Measurements from ENCODE around the gene CACNA1I.
"Not testable (repeated sequence)": the region's sequence is repeated elsewhere in the genome, so short reads cannot be mapped to it uniquely, and the experiment has no call there.

The CACNA1I gene

GRCh38 chr22:39570665-39571064 is at the start of gene CACNA1I:
TSS of gene CACNA1I (plus strand) at chr22:39570753. CDS start at chr22:39570753, 0 bp downstream.
- H3K27ac ChIP-seq (ENCODE audit: low read depth, low read length), result no peak within 1 kb of the TSS
- H3K4me1 ChIP-seq (ENCODE audit: control insufficient read depth, insufficient read depth, low read length), result no peaks in the 10 kb centered on the region
- H3K27me3 ChIP-seq (ENCODE audit: control insufficient read depth, insufficient read depth, low read length), result peaks cover 4% of the 10 kb centered on the region
- H3K9ac ChIP-seq (ENCODE audit: low read length), result no peak within 1 kb of the TSS
- H3K4me3 ChIP-seq (ENCODE audit: low read length), result no peak within 1 kb of the TSS
- no peaks in the 10 kb centered on the region for H3K36me3 ChIP-seq (ENCODE audit: control insufficient read depth, insufficient read depth, low read length)

DNA sequence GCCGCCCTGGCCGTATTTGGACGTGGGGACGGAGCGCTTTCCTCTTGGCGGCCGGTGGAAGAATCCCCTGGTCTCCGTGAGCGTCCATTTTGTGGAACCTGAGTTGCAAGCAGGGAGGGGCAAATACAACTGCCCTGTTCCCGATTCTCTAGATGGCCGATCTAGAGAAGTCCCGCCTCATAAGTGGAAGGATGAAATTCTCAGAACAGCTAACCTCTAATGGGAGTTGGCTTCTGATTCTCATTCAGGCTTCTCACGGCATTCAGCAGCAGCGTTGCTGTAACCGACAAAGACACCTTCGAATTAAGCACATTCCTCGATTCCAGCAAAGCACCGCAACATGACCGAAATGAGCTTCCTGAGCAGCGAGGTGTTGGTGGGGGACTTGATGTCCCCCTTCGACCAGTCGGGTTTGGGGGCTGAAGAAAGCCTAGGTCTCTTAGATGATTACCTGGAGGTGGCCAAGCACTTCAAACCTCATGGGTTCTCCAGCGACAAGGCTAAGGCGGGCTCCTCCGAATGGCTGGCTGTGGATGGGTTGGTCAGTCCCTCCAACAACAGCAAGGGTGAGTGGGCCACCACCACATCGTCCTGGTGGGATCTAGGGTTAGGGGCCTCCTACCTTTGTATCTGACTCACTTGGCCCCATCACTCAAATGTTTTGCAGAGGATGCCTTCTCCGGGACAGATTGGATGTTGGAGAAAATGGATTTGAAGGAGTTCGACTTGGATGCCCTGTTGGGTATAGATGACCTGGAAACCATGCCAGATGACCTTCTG is 49.3 kb upstream of the CACNA1I start:
- Histone ChIP-seq H3K27ac (ENCODE audit: low read depth, low read length) (peak overlapping the region; percentile 100), H3K9ac (ENCODE audit: low read length) (peak overlapping the region; percentile 80), H3K4me1 (ENCODE audit: control insufficient read depth, insufficient read depth, low read length) (peaks cover 21% of the 10 kb centered on the region), H3K36me3 (ENCODE audit: control insufficient read depth, insufficient read depth, low read length) (peaks cover 27% of the 10 kb centered on the region), H3K4me3 (ENCODE audit: low read length) (peak overlapping the region; percentile 88)
- not testable (repeated sequence) for H3K27me3 ChIP-seq (ENCODE audit: control insufficient read depth, insufficient read depth, low read length)

DNA sequence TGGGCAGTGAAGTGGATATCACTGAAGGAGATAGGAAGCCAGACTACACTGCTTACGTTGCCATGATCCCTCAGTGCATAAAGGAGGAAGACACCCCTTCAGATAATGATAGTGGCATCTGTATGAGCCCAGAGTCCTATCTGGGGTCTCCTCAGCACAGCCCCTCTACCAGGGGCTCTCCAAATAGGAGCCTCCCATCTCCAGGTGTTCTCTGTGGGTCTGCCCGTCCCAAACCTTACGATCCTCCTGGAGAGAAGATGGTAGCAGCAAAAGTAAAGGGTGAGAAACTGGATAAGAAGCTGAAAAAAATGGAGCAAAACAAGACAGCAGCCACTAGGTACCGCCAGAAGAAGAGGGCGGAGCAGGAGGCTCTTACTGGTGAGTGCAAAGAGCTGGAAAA is 48.5 kb upstream of the CACNA1I start:
- Histone ChIP-seq H3K4me3 (ENCODE audit: low read length) (peak overlapping the region; percentile 88), H3K27ac (ENCODE audit: low read depth, low read length) (peak overlapping the region; percentile 100), H3K9ac (ENCODE audit: low read length) (peak overlapping the region; percentile 71), H3K4me1 (ENCODE audit: control insufficient read depth, insufficient read depth, low read length) (peaks cover 21% of the 10 kb centered on the region), H3K36me3 (ENCODE audit: control insufficient read depth, insufficient read depth, low read length) (peaks cover 27% of the 10 kb centered on the region)
- H3K27me3 ChIP-seq (ENCODE audit: control insufficient read depth, insufficient read depth, low read length), result not testable (repeated sequence)

DNA sequence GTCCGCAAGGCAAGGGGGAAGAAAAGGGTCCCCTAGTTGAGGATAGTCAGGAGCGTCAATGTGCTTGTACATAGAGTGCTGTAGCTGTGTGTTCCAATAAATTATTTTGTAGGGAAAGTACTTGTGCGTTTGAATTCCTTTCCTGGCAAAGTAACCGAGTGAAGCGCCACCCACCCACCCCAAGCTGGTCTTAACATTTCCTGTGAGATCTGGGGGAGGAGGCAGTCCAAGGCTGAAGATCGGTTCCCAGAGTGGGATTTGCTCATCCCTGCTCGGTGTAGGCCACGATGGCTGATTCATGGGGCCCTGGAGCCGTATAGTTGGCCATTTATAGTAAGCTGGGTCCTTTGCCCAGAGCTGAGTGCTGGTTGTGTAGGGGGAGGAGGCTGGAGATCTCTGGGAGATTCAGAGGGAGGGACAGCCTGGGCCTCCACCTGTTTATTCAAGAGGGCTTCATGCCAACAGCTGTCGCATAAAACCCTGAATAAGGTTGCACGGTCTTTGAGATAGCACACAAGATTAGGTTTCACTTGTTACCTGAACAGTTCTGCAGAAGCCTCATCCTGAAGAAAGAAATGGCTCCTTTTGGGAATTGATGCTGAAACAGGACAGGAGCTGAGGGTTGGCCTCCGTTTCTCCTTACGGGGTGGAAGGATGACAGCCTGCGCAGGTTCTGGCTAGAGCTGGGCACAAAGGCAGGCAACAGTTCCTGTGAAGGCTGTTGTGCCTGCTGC is 47.8 kb upstream of the CACNA1I start:
- Histone ChIP-seq H3K4me1 (ENCODE audit: control insufficient read depth, insufficient read depth, low read length) (peaks cover 21% of the 10 kb centered on the region), H3K9ac (ENCODE audit: low read length) (peak overlapping the region; percentile 27), H3K36me3 (ENCODE audit: control insufficient read depth, insufficient read depth, low read length) (peaks cover 27% of the 10 kb centered on the region), H3K4me3 (ENCODE audit: low read length) (peak overlapping the region; percentile 88), H3K27ac (ENCODE audit: low read depth, low read length) (peak overlapping the region; percentile 100), H3K27me3 (ENCODE audit: control insufficient read depth, insufficient read depth, low read length) (no peaks in the 10 kb centered on the region)

GRCh38 chr22:39524089-39524752 is 46.3 kb upstream of the CACNA1I start:
- Histone ChIP-seq H3K27ac (ENCODE audit: low read depth, low read length) (peak overlapping the region; percentile 60), H3K4me3 (ENCODE audit: low read length) (peak overlapping the region; percentile 51)

DNA sequence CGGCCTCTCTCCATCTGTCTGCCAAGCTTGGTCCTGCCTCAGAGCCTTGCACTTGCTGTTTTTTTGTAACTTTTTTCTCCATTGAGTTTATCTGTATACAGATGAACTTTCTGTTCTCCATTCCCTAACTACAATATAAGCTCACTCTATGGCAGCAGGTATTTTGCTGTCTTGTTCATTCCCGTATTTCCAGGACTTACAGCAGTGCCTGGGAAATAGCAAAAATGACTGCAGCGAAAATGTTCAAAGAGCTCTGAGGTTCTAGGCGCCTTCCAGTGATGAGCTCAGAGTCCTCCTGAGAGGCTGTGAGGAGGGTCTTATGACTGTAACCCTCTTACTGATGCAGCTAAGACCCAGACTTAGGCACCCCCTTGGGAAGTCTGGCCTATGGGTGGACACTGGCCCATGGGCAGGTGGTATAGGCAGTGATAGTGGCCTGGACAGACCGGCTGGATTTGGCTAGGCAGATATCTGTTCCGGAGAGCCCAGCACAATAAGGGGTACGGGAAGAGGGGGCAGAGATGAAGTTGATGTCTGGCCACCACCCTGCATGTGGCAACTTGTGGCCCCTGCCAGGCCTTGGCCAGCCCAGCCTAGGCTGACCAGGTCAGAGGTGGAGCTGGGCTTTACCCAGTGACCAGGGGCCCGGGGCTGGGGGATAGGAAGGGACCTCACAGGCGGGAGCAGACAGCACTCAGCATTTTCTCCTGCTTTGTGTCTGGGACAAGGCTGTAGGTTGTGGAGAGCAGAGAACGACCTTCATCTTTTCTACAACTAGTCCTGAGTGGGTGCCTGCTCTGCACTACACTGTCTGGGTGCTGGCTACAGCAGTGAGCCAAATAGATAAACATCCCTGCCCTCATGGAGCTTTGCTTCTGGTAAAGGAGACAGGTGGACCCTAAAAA is 45.5 kb upstream of the CACNA1I start:
- Histone ChIP-seq H3K36me3 (ENCODE audit: control insufficient read depth, insufficient read depth, low read length) (peaks cover 27% of the 10 kb centered on the region), H3K4me3 (ENCODE audit: low read length) (peak overlapping the region; percentile 51), H3K27me3 (ENCODE audit: control insufficient read depth, insufficient read depth, low read length) (no peaks in the 10 kb centered on the region), H3K9ac (ENCODE audit: low read length) (no peak overlapping the region), H3K4me1 (ENCODE audit: control insufficient read depth, insufficient read depth, low read length) (peaks cover 20% of the 10 kb centered on the region), H3K27ac (ENCODE audit: low read depth, low read length) (peak overlapping the region; percentile 60)

More at GRCh38 chr22:39524089-39524752, 46.3 kb upstream of the CACNA1I start:
- peaks cover 27% of the 10 kb centered on the region for H3K36me3 ChIP-seq (ENCODE audit: control insufficient read depth, insufficient read depth, low read length)
- peaks cover 21% of the 10 kb centered on the region for H3K4me1 ChIP-seq (ENCODE audit: control insufficient read depth, insufficient read depth, low read length)
- no peaks in the 10 kb centered on the region for H3K27me3 ChIP-seq (ENCODE audit: control insufficient read depth, insufficient read depth, low read length)
- H3K9ac ChIP-seq (ENCODE audit: low read length), result no peak overlapping the region

DNA sequence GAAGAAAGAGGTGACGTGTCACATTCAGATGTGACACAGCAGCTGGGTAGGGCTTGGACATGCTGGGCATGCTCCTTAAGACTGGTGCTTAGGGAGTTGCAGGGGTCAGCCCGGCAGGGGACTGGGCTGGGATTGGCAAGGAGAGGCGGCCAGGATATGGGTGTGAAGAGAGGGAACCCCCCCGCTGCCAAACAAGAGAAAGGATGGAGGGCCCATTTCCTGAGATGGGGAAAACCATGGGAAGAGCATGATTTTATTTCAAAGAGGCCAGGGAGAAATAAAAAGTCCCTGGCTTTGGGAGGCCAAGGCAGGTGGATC is 44.9 kb upstream of the CACNA1I start:
- Histone ChIP-seq H3K9ac (ENCODE audit: low read length) (no peak overlapping the region), H3K27me3 (ENCODE audit: control insufficient read depth, insufficient read depth, low read length) (no peaks in the 10 kb centered on the region), H3K36me3 (ENCODE audit: control insufficient read depth, insufficient read depth, low read length) (peaks cover 27% of the 10 kb centered on the region), H3K4me3 (ENCODE audit: low read length) (no peak overlapping the region), H3K27ac (ENCODE audit: low read depth, low read length) (no peak overlapping the region), H3K4me1 (ENCODE audit: control insufficient read depth, insufficient read depth, low read length) (peaks cover 20% of the 10 kb centered on the region)

DNA sequence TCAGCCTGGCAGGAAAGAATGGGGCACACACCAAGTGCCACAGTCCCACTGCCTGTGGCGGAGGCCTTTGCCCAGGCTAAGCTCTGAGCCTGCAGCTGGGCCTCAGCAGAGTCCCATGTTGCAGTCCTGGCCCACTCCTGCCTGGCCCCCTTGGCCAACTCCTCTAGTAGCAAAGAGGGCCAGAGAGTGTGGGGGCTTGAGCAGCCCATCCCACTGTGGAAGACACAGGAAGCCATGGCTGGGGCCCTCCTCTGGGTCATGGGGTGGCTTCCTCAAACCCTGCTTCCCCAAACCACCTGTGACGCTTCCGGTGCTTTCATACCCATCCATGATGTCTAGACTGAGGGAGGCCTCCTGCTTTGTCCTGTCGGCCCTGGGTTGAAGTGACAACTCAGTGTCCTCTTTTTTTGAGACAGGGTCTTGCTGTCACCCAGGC is 43.8 kb upstream of the CACNA1I start:
- Histone ChIP-seq H3K27ac (ENCODE audit: low read depth, low read length) (no peak overlapping the region), H3K9ac (ENCODE audit: low read length) (no peak overlapping the region), H3K36me3 (ENCODE audit: control insufficient read depth, insufficient read depth, low read length) (peaks cover 25% of the 10 kb centered on the region)

DNA sequence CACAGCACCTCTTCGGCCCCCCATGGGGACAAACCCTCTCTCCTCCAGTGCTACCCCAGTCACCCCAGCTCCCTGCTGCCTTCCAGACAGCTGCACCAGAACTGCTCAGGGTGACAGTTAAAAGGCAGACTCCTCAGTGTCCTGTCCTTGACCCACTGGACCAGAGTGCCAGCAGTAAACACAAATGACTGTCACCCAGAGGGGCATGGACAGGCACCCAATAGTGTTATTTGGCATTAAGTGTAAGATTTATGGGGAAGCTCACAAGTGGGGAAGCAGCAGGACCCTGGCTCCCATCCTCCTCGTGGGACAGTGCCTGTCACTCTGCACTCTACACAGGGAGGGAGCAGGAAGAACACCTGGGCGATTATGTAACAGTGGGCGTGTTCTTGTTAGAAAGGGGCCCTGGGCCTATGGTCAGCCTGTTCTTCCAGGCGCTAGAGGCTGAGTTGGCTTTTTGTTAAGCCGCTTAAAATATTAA is 43.0 kb upstream of the CACNA1I start:
- Histone ChIP-seq H3K9ac (ENCODE audit: low read length) (no peak overlapping the region), H3K36me3 (ENCODE audit: control insufficient read depth, insufficient read depth, low read length) (peaks cover 19% of the 10 kb centered on the region), H3K27ac (ENCODE audit: low read depth, low read length) (peak overlapping the region; percentile 40), H3K4me3 (ENCODE audit: low read length) (no peak overlapping the region), H3K4me1 (ENCODE audit: control insufficient read depth, insufficient read depth, low read length) (peaks cover 34% of the 10 kb centered on the region), H3K27me3 (ENCODE audit: control insufficient read depth, insufficient read depth, low read length) (no peaks in the 10 kb centered on the region)

More for the DNA sequence above, 43.8 kb upstream of the CACNA1I start:
- Histone ChIP-seq H3K4me3 (ENCODE audit: low read length) (no peak overlapping the region), H3K27me3 (ENCODE audit: control insufficient read depth, insufficient read depth, low read length) (no peaks in the 10 kb centered on the region), H3K4me1 (ENCODE audit: control insufficient read depth, insufficient read depth, low read length) (peaks cover 31% of the 10 kb centered on the region)

GRCh38 chr22:39528080-39528661 is 42.4 kb upstream of the CACNA1I start:
- peak overlapping the region; percentile 40 for H3K27ac ChIP-seq (ENCODE audit: low read depth, low read length)
- H3K4me3 ChIP-seq (ENCODE audit: low read length), result peak overlapping the region; percentile 44
- H3K4me1 ChIP-seq (ENCODE audit: control insufficient read depth, insufficient read depth, low read length), result peaks cover 29% of the 10 kb centered on the region
- peaks cover 12% of the 10 kb centered on the region for H3K36me3 ChIP-seq (ENCODE audit: control insufficient read depth, insufficient read depth, low read length)
- H3K27me3 ChIP-seq (ENCODE audit: control insufficient read depth, insufficient read depth, low read length), result no peaks in the 10 kb centered on the region
- H3K9ac ChIP-seq (ENCODE audit: low read length), result no peak overlapping the region

- H3K27me3 ChIP-seq (ENCODE audit: control insufficient read depth, insufficient read depth, low read length), result no peaks in the 10 kb centered on the region
- peaks cover 28% of the 10 kb centered on the region for H3K4me1 ChIP-seq (ENCODE audit: control insufficient read depth, insufficient read depth, low read length)
- H3K36me3 ChIP-seq (ENCODE audit: control insufficient read depth, insufficient read depth, low read length), result peaks cover 12% of the 10 kb centered on the region
- peak overlapping the region; percentile 44 for H3K4me3 ChIP-seq (ENCODE audit: low read length)
- peak overlapping the region; percentile 21 for H3K27ac ChIP-seq (ENCODE audit: low read depth, low read length)
- no peak overlapping the region for H3K9ac ChIP-seq (ENCODE audit: low read length)
Measured at GRCh38 chr22:39528681-39529486, 41.7 kb upstream of the CACNA1I start.
